Common myeloid progenitor, CD34-positive (primary cell): ENCODE measurements around the gene GM2A.
"Not testable (repeated sequence)": the region's sequence is repeated elsewhere in the genome, so short reads cannot be mapped to it uniquely, and the experiment has no call there.

Experiments used
- CTCF ChIA-PET: fragments of 350-600 bp; sonication (Branson Sonifier 250); formaldehyde crosslinking; loops from one replicate; lab custom pipeline; 2021; ENCODE audit warnings: antibody characterized with exemption; lab: Charles Lee
- POLR2A ChIA-PET: fragments of 350-600 bp; sonication (Branson Sonifier 250); formaldehyde crosslinking; loops from one replicate; lab custom pipeline; 2021; ENCODE audit warnings: antibody characterized with exemption; lab: Charles Lee
- DNase-seq, 3 donors: peaks; one replicate each; pipeline versions ENCODE4 v3.0.0 to v3.0.0-alpha.2; 2013
- H3K27ac ChIP-seq, 2 experiments: 1 replicate in 1 of 2; 2 replicates in 1 of 2; pipeline ENCODE4 v1.7.0; 2013; ENCODE audit warnings: inconsistent platforms in 2 of 2, low read length in 2 of 2, mild to moderate bottlenecking in 2 of 2, low read depth in 1 of 2, moderate library complexity in 1 of 2; ENCODE audit not compliant: severe bottlenecking in 2 of 2, insufficient read depth in 1 of 2, poor library complexity in 1 of 2
- H3K27me3 ChIP-seq, 5 experiments: replicated peaks in 2 of 5; 1 replicate in 3 of 5; 2 replicates in 2 of 5; pipeline versions ENCODE4 v1.6.1 to v1.7.0; 2013; ENCODE audit warnings: low read length in 4 of 5, mild to moderate bottlenecking in 2 of 5, moderate library complexity in 2 of 5, inconsistent platforms in 1 of 5; ENCODE audit not compliant: insufficient read depth in 5 of 5, control insufficient read depth in 4 of 5
- H3K36me3 ChIP-seq, 4 experiments: 1 replicate in 2 of 4; 2 replicates in 2 of 4; pipeline versions ENCODE4 v1.6.1 to v1.7.0; 2013; ENCODE audit warnings: low read length in 3 of 4, control low read depth in 1 of 4, mild to moderate bottlenecking in 1 of 4; ENCODE audit not compliant: control insufficient read depth in 4 of 4, insufficient read depth in 4 of 4
- H3K4me1 ChIP-seq, 4 experiments: 1 replicate in 3 of 4; 2 replicates in 1 of 4; pipeline versions ENCODE4 v1.6.1 to v1.7.1; 2013; ENCODE audit warnings: low read length in 3 of 4, mild to moderate bottlenecking in 3 of 4, control low read depth in 1 of 4, inconsistent platforms in 1 of 4, moderate library complexity in 1 of 4; ENCODE audit not compliant: control insufficient read depth in 4 of 4, insufficient read depth in 4 of 4; ENCODE audit errors: control extremely low read depth in 1 of 4
- H3K4me3 ChIP-seq, 7 experiments: 1 replicate in 4 of 7; 2 replicates in 3 of 7; pipeline versions ENCODE4 v1.5.1 to v1.7.0; 2013; ENCODE audit warnings: mild to moderate bottlenecking in 7 of 7, low read length in 6 of 7, moderate library complexity in 6 of 7, inconsistent platforms in 2 of 7, low read depth in 2 of 7, control low read depth in 1 of 7; ENCODE audit not compliant: insufficient read depth in 4 of 7, control insufficient read depth in 1 of 7; ENCODE audit errors: extremely low read depth in 1 of 7
- H3K9me3 ChIP-seq, 5 experiments: 1 replicate in 4 of 5; 2 replicates in 1 of 5; pipeline versions ENCODE4 v1.6.1 to v1.7.1; 2013; ENCODE audit warnings: low read length in 4 of 5, mild to moderate bottlenecking in 2 of 5, inconsistent platforms in 1 of 5, low read depth in 1 of 5, moderate library complexity in 1 of 5; ENCODE audit not compliant: control insufficient read depth in 4 of 5, insufficient read depth in 2 of 5; ENCODE audit errors: control extremely low read depth in 1 of 5
- WGBS: methylation state at CpG from one replicate; pipeline ENCODE4 v1.1.5; 2013; ENCODE audit not compliant: insufficient coverage; 5-methylcytosine and 5-hydroxymethylcytosine counted together

The GM2A gene

DNA sequence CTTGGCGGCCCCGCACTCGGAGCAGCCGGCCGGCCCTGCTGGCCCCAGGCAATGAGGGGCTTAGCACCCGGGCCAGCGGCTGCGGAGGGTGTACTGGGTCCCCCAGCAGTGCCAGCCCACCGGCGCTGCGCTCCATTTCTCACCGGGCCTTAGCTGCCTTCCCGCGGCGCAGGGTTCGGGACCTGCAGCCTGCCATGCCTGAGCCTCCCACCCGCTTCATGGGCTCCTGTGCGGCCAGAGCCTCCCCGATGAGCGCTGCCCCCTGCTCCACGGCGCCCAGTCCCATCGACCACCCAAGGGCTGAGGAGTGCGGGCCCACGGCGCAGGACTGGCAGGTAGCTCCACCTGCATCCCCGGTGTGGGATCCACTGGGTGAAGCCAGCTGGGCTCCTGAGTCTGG, 56.3 kb downstream of the GM2A start:
- H3K36me3 ChIP-seq, H3K9me3 ChIP-seq, DNase-seq, H3K27me3 ChIP-seq, POLR2A ChIA-PET, CTCF ChIA-PET, H3K4me1 ChIP-seq, H3K4me3 ChIP-seq, H3K27ac ChIP-seq: not testable (repeated sequence)
- 95% methylated on average over 12 of the region's 27 CpGs for WGBS

DNA sequence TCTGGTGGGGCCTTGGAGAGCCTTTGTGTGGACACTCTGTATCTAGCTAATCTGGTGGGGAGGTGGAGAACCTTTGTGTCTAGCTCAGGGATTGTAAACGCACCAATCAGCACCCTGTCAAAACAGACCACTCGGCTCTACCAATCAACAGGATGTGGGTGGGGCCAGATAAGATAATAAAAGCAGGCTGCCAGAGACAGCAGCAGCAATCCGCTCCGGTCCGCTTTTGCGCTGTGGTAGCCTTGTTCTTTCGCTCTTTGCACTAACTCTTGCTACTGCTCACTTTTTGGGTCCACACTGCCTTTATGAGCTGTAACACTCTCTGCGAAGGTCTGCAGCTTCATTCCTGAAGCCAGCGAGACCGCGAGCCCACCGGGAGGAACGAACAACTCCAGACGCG, 56.8 kb downstream of the GM2A start:
- H3K27ac ChIP-seq, CTCF ChIA-PET, H3K36me3 ChIP-seq, H3K9me3 ChIP-seq, H3K4me3 ChIP-seq, H3K4me1 ChIP-seq, POLR2A ChIA-PET, DNase-seq, H3K27me3 ChIP-seq: not testable (repeated sequence)
- 85% methylated on average over 9 of the region's 15 CpGs for WGBS

DNA sequence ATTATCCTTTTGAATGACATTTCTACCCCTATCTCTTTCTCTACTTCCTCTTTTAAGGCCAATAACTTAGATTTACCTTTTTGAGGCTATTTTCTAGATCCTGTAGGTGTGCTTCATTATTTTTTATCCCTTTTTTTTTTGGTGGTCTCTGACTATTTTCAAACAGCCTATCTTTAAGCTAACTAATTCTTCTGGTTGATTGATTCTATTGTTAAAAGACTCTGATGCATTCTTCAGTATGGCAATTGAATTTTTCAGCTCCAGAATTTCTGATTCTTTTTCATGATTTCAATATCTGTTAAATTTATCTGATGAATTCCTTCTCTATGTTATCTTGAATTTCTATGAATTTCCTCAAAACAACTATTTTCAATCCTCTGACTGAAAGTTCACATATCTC, 57.9 kb downstream of the GM2A start:
- peaks cover 0 to 3% (median 0%) of the 10 kb centered on the region in 5 experiments for H3K27me3 ChIP-seq
- H3K27ac ChIP-seq, result no peak overlapping the region
- H3K4me1 ChIP-seq, result no peaks in the 10 kb centered on the region
- no peaks in the 10 kb centered on the region for H3K36me3 ChIP-seq
- no peak for DNase-seq
- CTCF ChIA-PET, result interaction anchor here (0.8 kb wide), 1 partner anchor 395 kb away, joined by 3 read pairs; no protein-coding TSS in a partner anchor
- POLR2A ChIA-PET, result no interaction called here
- H3K9me3 ChIP-seq, result peaks cover 0 to 9% (median 0%) of the 10 kb centered on the region in 5 experiments
- H3K4me3 ChIP-seq, result no peak overlapping the region

DNA sequence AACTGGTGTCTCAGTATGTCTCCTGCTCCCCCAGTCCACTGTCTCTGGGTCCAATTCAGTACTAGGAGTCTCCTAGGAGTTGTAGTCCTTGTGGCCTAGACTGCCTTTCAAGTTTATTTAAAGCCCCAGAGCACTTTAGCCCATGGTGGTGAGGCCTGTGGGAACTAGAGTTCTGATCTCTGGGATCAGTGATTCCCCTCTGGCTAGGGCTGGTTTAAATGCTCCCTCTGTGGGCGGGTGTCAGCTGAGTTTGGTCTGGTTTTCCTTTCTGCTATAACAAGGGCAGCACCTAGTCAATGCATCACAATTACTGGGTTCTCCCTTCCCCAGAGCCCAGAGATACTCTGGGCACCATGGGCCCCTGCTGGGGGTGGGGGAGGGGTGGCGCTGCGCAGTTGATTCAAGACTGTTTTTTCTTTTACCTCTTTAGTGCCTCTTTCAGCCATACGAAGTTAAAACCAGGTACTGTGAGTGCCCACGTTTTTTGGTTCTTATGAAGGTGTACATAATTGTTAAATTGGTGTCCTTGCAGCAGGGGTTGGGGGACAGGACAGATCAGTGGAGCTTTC, 59.9 kb downstream of the GM2A start:
- no peaks in the 10 kb centered on the region for H3K36me3 ChIP-seq
- CTCF ChIA-PET, result no interaction called here
- no peak overlapping the region for H3K4me3 ChIP-seq
- no peak overlapping the region for H3K27ac ChIP-seq
- peaks cover 0 to 3% (median 0%) of the 10 kb centered on the region in 5 experiments for H3K27me3 ChIP-seq
- peaks cover 0 to 9% (median 0%) of the 10 kb centered on the region in 5 experiments for H3K9me3 ChIP-seq
- no CpG with 5 or more reads among the region's 5 CpGs for WGBS
- H3K4me1 ChIP-seq, result no peaks in the 10 kb centered on the region
- POLR2A ChIA-PET, result no interaction called here
- no peak for DNase-seq

DNA sequence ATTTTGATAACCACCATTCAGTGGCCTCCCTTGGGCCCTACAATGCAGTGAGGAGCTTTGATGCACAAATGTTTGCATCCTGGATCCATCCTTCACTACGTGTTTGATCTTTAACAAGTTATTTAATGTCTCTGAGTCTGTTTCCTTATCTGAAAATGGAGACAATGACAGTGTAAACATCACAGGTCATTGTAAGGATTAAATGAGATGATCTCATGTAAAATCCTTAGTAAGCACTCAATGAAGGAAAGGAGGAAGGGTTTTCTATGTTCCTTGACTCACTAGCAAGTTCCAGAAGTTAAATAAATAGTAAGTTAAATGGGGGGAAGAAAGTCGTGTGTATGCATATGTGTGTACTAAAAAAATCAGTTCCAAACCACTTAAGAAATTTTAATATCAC, 60.4 kb downstream of the GM2A start:
- Histone ChIP-seq H3K4me1 (no peaks in the 10 kb centered on the region), H3K27ac (no peak overlapping the region), H3K36me3 (no peaks in the 10 kb centered on the region), H3K27me3 (peaks cover 0 to 3% (median 0%) of the 10 kb centered on the region in 5 experiments), H3K9me3 (peaks cover 0 to 9% (median 0%) of the 10 kb centered on the region in 5 experiments), H3K4me3 (no peak overlapping the region)
- no peak for DNase-seq
- POLR2A ChIA-PET, result no interaction called here
- CTCF ChIA-PET, result no interaction called here
- WGBS, result no CpG with 5 or more reads among the region's 2 CpGs

DNA sequence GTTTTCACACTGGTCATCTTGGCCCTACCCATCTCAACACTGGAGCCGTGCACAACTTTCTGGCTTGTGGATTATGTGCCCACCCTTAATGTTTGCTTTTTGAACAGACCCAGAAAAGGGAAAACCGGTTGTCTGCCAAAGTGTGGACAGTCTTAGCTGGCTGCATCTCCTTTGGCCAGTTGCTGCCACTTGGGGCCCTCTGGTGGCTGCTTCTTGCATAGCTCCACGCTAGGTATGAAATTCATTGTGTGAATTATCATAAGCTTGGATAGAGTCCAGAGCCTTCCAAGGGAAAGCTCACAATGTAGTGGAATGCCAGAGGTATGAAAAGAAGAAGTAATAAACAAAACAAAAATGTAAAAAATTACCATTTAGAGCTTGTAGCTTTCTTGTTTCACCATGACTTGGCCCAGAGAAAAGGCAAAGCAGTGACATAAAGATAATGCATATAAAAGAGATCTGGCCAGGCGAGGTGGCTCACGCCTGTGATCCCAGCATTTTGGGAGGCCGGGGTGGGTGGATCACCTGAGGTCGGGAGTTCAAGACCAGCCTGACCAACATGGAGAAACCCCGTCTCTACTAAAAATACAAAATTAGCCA, 63.1 kb downstream of the GM2A start:
- Histone ChIP-seq H3K9me3 (peaks cover 0 to 8% (median 0%) of the 10 kb centered on the region in 5 experiments), H3K27ac (no peak overlapping the region), H3K4me1 (no peaks in the 10 kb centered on the region), H3K36me3 (no peaks in the 10 kb centered on the region), H3K4me3 (no peak overlapping the region), H3K27me3 (peaks cover 0 to 3% (median 0%) of the 10 kb centered on the region in 5 experiments)
- WGBS, result 72% methylated on average over 7 of the region's 8 CpGs
- peak; percentile 31 to 57 (median 38) for DNase-seq
- POLR2A ChIA-PET, result no interaction called here
- CTCF ChIA-PET, result interaction anchor here (1.0 to 1.9 kb wide), 3 partner anchors 10 to 58 kb away, joined by 3 to 5 read pairs (median 3); no protein-coding TSS in a partner anchor

DNA sequence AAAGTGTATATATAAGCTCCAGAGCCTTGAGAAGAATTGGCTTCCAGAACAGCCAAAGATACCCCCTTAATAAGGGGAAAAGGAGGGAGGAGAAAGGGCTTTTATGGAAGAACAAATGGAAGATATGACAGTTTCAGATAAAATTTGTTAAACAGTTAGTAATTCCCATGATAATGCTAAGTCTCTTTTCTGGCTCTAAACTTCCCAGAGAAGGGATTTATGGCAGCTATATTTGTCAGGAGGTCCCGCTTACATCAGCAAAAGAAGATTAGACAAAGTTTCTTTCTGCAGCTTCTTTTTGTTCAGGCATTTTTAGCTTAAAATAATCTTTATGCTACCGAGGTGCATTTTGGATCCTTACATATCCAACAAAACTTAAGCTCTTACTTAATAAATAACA, 64.9 kb downstream of the GM2A start:
- Histone ChIP-seq H3K36me3 (no peaks in the 10 kb centered on the region), H3K4me1 (no peaks in the 10 kb centered on the region), H3K9me3 (no peaks in the 10 kb centered on the region), H3K27ac (no peak overlapping the region), H3K27me3 (peaks cover 0 to 5% (median 0%) of the 10 kb centered on the region in 5 experiments), H3K4me3 (no peak overlapping the region)
- ChIA-PET POLR2A (no interaction called here), CTCF (no interaction called here)
- no peak for DNase-seq
- WGBS, result no CpG with 5 or more reads among the region's 2 CpGs
